Right lobe of liver (tissue), 6 donors: ENCODE measurements around the gene OR5V1. TPM values are rescaled to one million over a fixed set of nuclear protein-coding genes. Genes with fewer than 3 reads are reported as not detected.
"Not testable (repeated sequence)": the region's sequence is repeated elsewhere in the genome, so short reads cannot be mapped to it uniquely, and the experiment has no call there.

ENCODE experiments used
- ATAC-seq, 4 donors: fragments of 200-7000 bp; cut with Tn5 transposase; one replicate each; pipeline ENCODE4 v1.9.1; 2020; ENCODE audit warnings: mild to moderate bottlenecking in 4 of 4, moderate library complexity in 4 of 4
- DNase-seq, 3 donors: peaks; one replicate each; pipeline ENCODE4 v3.0.0-alpha.2; 2020
- H3K27ac ChIP-seq, 3 donors: fragments of 200-600 bp; one replicate each; pipeline ENCODE4 v1.8.0; 2022
- H3K27me3 ChIP-seq, 2 donors: fragments of 200-600 bp; one replicate each; pipeline ENCODE4 v1.8.0; 2022
- H3K36me3 ChIP-seq, 4 donors: fragments of 200-600 bp; sonication (generic) in 1 of 4; one replicate each; pipeline versions ENCODE4 v1.5.1 to v1.8.0; 2017 to 2022; ENCODE audit warnings: control low read depth in 1 of 4
- H3K4me1 ChIP-seq, 4 donors: fragments of 200-600 bp; sonication (generic) in 1 of 4; one replicate each; pipeline versions ENCODE4 v1.5.1 to v1.8.0; 2017 to 2022; ENCODE audit warnings: control low read depth in 1 of 4
- H3K4me3 ChIP-seq, 3 donors: fragments of 200-600 bp; one replicate each; pipeline ENCODE4 v1.8.0; 2022
- H3K9me3 ChIP-seq, 4 donors: fragments of 200-600 bp; sonication (generic) in 1 of 4; one replicate each; pipeline versions ENCODE4 v1.5.1 to v1.8.0; 2017 to 2022; ENCODE audit warnings: control low read depth in 1 of 4
- POLR2A ChIP-seq: fragments of 450-650 bp; IDR thresholded peaks from one replicate; pipeline ENCODE4 v1.6.1; 2017; ENCODE audit warnings: antibody characterized with exemption, mild to moderate bottlenecking
- WGBS: methylation state at CpG from one replicate; pipeline ENCODE4 v1.1.6; 2018; ENCODE audit warnings: low coverage, low lambda C conversion rate; ENCODE audit not compliant: insufficient coverage; ENCODE audit errors: missing lambda C conversion rate; 5-methylcytosine and 5-hydroxymethylcytosine counted together
- intact Hi-C, 2 donors: fragments of 100-400 bp; cut with DNase I; formaldehyde crosslinking; loops; one replicate each; pipeline versions ENCODE4 v1.11.2 to v1.14.1; 2022
- total RNA-seq, 6 experiments: library from RNA; depleted of rRNA in 2 of 6; stranded (reverse); fragments of >200 nt in 2 of 6; fragmentation: NEBNext Ultra II Directional in 3 of 6; extraction: Animal tissue kit (Norgen Biotek cat#: 25700) in 3 of 6; gene quantifications; one replicate each; pipeline versions ENCODE4 v1.1.0 to v1.2.4, GENCODE V29; 2016 to 2023
- TF ChIP-seq, protein P1 (sequence below), 4 donors: fragments of 200-600 bp in 3 of 4; fragments of 450-650 bp in 1 of 4; IDR thresholded peaks; one replicate each; pipeline versions ENCODE4 v1.5.1 to v1.8.0; 2016 to 2022; ENCODE audit warnings: antibody characterized with exemption in 4 of 4, mild to moderate bottlenecking in 2 of 4
- donor health status: DM: no; HTN: yes; CAD: no.
- donor health status: DM: no; HTN: no; CAD: no.
- donor health status: DM: no; HTN: no; CAD: no.
- donor health status: DM: no; HTN: yes; CAD: no.
- donor health status: DM: no; HTN: yes; CAD: no.

OR5V1 gene
- total RNA-seq, 6 experiments from 2014 or later = not detected

DNA sequence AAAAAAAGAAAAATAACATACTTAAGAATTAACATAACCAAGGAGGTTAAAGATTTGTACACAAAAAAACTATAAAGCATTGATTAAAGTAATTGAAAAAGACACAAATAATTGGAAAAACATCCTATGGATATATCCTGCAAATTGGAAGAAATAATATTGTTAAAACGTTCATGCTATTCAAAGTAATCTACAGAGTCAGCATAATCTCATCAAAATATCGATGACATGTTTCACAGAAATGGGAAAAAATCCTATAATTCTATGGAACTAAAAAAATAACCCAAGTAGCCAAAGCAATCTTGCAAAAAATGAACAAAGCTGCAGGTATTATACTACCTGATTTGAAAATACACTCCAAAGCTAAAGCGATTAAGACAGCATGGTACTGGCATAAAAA, 23.3 kb downstream of the OR5V1 start:
- Histone ChIP-seq H3K27ac (no peak overlapping the region), H3K9me3 (no peaks in the 10 kb centered on the region), H3K27me3 (no peaks in the 10 kb centered on the region), H3K4me1 (no peaks in the 10 kb centered on the region), H3K36me3 (no peaks in the 10 kb centered on the region), H3K4me3 (no peak overlapping the region)
- TF ChIP-seq POLR2A = no peak
- TF ChIP-seq, protein P1, sequence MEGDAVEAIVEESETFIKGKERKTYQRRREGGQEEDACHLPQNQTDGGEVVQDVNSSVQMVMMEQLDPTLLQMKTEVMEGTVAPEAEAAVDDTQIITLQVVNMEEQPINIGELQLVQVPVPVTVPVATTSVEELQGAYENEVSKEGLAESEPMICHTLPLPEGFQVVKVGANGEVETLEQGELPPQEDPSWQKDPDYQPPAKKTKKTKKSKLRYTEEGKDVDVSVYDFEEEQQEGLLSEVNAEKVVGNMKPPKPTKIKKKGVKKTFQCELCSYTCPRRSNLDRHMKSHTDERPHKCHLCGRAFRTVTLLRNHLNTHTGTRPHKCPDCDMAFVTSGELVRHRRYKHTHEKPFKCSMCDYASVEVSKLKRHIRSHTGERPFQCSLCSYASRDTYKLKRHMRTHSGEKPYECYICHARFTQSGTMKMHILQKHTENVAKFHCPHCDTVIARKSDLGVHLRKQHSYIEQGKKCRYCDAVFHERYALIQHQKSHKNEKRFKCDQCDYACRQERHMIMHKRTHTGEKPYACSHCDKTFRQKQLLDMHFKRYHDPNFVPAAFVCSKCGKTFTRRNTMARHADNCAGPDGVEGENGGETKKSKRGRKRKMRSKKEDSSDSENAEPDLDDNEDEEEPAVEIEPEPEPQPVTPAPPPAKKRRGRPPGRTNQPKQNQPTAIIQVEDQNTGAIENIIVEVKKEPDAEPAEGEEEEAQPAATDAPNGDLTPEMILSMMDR (IDR thresholded peaks at IDR 0.05) = no peak
- 42% methylated on average over 3 of the region's 3 CpGs for WGBS
- no peak for ATAC-seq
- no peak for DNase-seq
- intact Hi-C loops = no loop called here

DNA sequence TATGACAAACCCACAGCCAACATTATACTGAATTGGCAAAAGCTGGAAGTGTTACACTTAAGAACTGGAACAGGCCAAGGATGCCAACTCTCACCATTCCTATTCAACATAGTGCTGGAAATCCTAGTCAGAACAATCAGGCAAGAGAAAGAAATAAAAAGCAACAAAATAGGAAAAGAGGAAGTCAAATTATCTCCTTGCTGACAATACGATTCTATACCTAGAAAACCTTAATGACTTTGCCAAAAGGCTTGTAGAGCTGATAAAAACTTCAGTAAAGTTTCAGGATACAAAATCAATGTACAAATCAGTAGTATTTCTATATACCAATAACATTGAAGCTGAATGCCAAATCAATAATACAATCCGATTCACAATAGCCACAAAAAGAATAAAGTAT, 32.4 kb downstream of the OR5V1 start:
- ATAC-seq (no peak), DNase-seq (no peak)
- Histone ChIP-seq H3K9me3 (no peaks in the 10 kb centered on the region), H3K4me1 (no peaks in the 10 kb centered on the region), H3K27ac (no peak overlapping the region), H3K27me3 (no peaks in the 10 kb centered on the region), H3K36me3 (no peaks in the 10 kb centered on the region), H3K4me3 (no peak overlapping the region)
- TF ChIP-seq, protein P1 (IDR thresholded peaks at IDR 0.05) = no peak
- no peak for TF ChIP-seq POLR2A
- intact Hi-C loops = no loop called here
- WGBS = 52% methylated on average over 2 of the region's 2 CpGs

DNA sequence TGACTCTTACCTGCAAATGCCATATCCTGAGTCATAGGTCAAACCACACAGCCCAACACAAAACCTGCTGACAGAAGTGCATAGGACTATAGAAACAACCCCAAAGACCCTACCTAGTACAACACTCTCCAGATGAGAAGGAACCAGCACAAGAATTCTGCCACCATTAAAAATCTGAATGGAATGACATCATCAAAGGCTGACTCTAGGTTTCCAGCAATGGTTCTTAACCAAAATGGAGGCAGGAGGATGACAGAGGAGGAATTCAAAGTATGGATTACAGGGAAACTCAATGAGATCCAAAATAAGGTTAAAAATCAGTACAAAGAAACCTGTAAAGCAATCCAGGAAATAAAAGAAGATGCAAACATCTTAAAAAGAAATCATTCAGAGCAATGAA, 36.0 kb downstream of the OR5V1 start:
- Histone ChIP-seq H3K27ac (no peak overlapping the region), H3K36me3 (no peaks in the 10 kb centered on the region), H3K4me3 (no peak overlapping the region), H3K4me1 (no peaks in the 10 kb centered on the region), H3K27me3 (no peaks in the 10 kb centered on the region), H3K9me3 (no peaks in the 10 kb centered on the region)
- ATAC-seq (no peak), DNase-seq (no peak)
- intact Hi-C loops = no loop called here
- TF ChIP-seq POLR2A = no peak
- TF ChIP-seq, protein P1 (IDR thresholded peaks at IDR 0.05) = no peak

DNA sequence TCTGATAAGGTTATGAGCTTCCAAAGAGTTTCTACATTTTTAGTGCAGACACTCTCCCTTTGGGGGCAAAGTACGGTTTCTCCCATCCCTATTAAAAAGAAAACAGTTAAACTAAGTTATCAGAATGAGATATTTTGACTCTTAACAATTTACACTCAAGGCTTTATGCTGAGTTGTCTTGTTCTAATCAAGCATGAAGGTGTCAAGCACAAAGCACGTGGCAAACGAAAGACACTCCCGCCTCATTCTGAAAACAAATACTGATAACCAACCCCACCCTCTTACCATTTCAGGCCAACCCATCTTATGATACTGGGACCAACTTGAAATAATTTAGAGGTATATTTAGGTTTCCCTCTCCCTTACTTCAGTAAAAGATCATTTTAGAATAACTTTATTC, 42.9 kb downstream of the OR5V1 start:
- TF ChIP-seq POLR2A = no peak
- TF ChIP-seq, protein P1 (IDR thresholded peaks at IDR 0.05) = no peak
- Histone ChIP-seq H3K4me3 (no peak overlapping the region), H3K9me3 (no peaks in the 10 kb centered on the region), H3K36me3 (no peaks in the 10 kb centered on the region), H3K27me3 (no peaks in the 10 kb centered on the region), H3K27ac (no peak overlapping the region), H3K4me1 (no peaks in the 10 kb centered on the region)
- no peak for DNase-seq
- intact Hi-C loops = no loop called here
- no peak for ATAC-seq
- WGBS = 38% methylated on average over 4 of the region's 4 CpGs

DNA sequence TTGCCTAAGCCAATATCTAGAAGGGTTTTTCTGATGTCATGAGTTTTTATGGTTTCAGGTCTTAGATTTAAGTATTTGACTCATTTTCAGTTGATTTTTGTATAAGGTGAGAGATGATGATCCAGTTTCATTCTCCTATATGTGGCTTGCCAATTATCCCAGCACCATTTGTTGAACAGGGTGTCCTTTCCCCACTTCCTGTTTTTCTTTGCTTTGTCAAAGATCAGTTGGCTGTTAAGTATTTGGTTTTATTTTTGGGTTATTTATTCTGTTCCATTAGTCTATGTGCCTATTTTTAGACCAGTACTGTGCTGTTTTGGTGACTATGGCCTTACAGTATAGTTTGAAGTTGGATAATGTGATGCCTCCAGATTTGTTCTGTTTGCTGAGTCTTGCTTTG, 45.3 kb downstream of the OR5V1 start:
- intact Hi-C loops, ATAC-seq, H3K36me3 ChIP-seq, H3K27ac ChIP-seq, H3K9me3 ChIP-seq, H3K4me3 ChIP-seq, H3K27me3 ChIP-seq, DNase-seq, H3K4me1 ChIP-seq: not testable (repeated sequence)
